Liver (tissue), 9 donors: Measurements from ENCODE around the gene RPUSD1. TPM values are rescaled to one million over a fixed set of nuclear protein-coding genes. Genes with fewer than 3 reads are reported as not detected.

ENCODE experiments used
- DNase-seq: peaks from one replicate; pipeline ENCODE4 v3.0.0-alpha.2; 2017; ENCODE audit warnings: low spot score
- H3K27ac ChIP-seq, 2 donors: one replicate each; pipeline ENCODE4 v1.7.0; 2013; ENCODE audit warnings: inconsistent platforms in 2 of 2, low read length in 2 of 2, control low read depth in 1 of 2, low read depth in 1 of 2, mild to moderate bottlenecking in 1 of 2
- H3K27me3 ChIP-seq, 4 donors: one replicate each; pipeline versions ENCODE4 v1.6.1 to v1.7.0; 2013; ENCODE audit warnings: low read length in 3 of 4, inconsistent platforms in 1 of 4, mild to moderate bottlenecking in 1 of 4, moderate library complexity in 1 of 4; ENCODE audit not compliant: control insufficient read depth in 4 of 4, insufficient read depth in 4 of 4
- H3K36me3 ChIP-seq, 4 donors: one replicate each; pipeline versions ENCODE4 v1.6.1 to v1.7.0; 2013; ENCODE audit warnings: low read length in 3 of 4, mild to moderate bottlenecking in 3 of 4, low read depth in 1 of 4, moderate library complexity in 1 of 4; ENCODE audit not compliant: control insufficient read depth in 4 of 4, insufficient read depth in 3 of 4
- H3K4me1 ChIP-seq, 4 donors: one replicate each; pipeline versions ENCODE4 v1.6.1 to v1.7.0; 2013; ENCODE audit warnings: low read length in 3 of 4, mild to moderate bottlenecking in 3 of 4, moderate library complexity in 1 of 4; ENCODE audit not compliant: control insufficient read depth in 4 of 4, insufficient read depth in 4 of 4
- H3K4me3 ChIP-seq, 3 donors: one replicate each; pipeline versions ENCODE4 v1.6.1 to v1.7.0; 2013; ENCODE audit warnings: low read length in 3 of 3, control low read depth in 1 of 3, low read depth in 1 of 3, mild to moderate bottlenecking in 1 of 3
- H3K9ac ChIP-seq, 2 donors: one replicate each; pipeline ENCODE4 v1.7.0; 2013; ENCODE audit warnings: low read length in 2 of 2, mild to moderate bottlenecking in 2 of 2, moderate library complexity in 2 of 2, control low read depth in 1 of 2, low read depth in 1 of 2
- H3K9me3 ChIP-seq, 4 donors: one replicate each; pipeline versions ENCODE4 v1.6.1 to v1.7.0; 2013; ENCODE audit warnings: low read length in 3 of 4; ENCODE audit not compliant: control insufficient read depth in 4 of 4
- ATF3 ChIP-seq: IDR thresholded peaks from 2 replicates; pipeline ENCODE4 v1.6.1; 2016; ENCODE audit warnings: antibody characterized with exemption
- CTCF ChIP-seq: fragments of 150-350 bp; IDR thresholded peaks from 2 replicates; pipeline ENCODE4 v1.5.1; 2017; ENCODE audit warnings: improper control_type of control experiment, low read depth, low read length; ENCODE audit not compliant: missing input control
- EGR1 ChIP-seq, 2 donors: IDR thresholded peaks; 2 replicates each; pipeline ENCODE4 v1.6.1; 2016 to 2018; ENCODE audit warnings: antibody characterized with exemption in 2 of 2, low read depth in 2 of 2
- FOXA2 ChIP-seq: IDR thresholded peaks from 2 replicates; pipeline ENCODE4 v1.6.1; 2016; ENCODE audit warnings: antibody characterized with exemption
- GABPA ChIP-seq, 2 donors: IDR thresholded peaks in 1 of 2; conservative IDR thresholded peaks in 1 of 2; 2 replicates each; pipeline ENCODE4 v1.6.1; 2016; ENCODE audit warnings: antibody characterized with exemption in 2 of 2, mild to moderate bottlenecking in 1 of 2, moderate library complexity in 1 of 2
- HNF4A ChIP-seq, 2 donors: conservative IDR thresholded peaks; 2 replicates each; pipeline ENCODE4 v1.6.1; 2016; ENCODE audit warnings: antibody characterized with exemption in 2 of 2, mild to moderate bottlenecking in 2 of 2
- HNF4G ChIP-seq: IDR thresholded peaks from 2 replicates; pipeline ENCODE4 v1.6.1; 2016; ENCODE audit warnings: antibody characterized with exemption
- JUND ChIP-seq, 2 donors: IDR thresholded peaks; 2 replicates each; pipeline ENCODE4 v1.6.1; 2016; ENCODE audit warnings: antibody characterized with exemption in 2 of 2
- RAD21 ChIP-seq, 2 donors: IDR thresholded peaks; 2 replicates each; pipeline ENCODE4 v1.6.1; 2016; ENCODE audit warnings: antibody characterized with exemption in 2 of 2, mild to moderate bottlenecking in 2 of 2
- REST ChIP-seq: IDR thresholded peaks from 2 replicates; pipeline ENCODE4 v1.6.1; 2016; ENCODE audit warnings: antibody characterized with exemption, mild to moderate bottlenecking
- RXRA ChIP-seq, 2 donors: IDR thresholded peaks; 2 replicates each; pipeline ENCODE4 v1.6.1; 2017 to 2018; ENCODE audit warnings: antibody characterized with exemption in 2 of 2, mild to moderate bottlenecking in 1 of 2
- TAF1 ChIP-seq: conservative IDR thresholded peaks from 2 replicates; pipeline ENCODE4 v1.6.1; 2016; ENCODE audit warnings: antibody characterized with exemption, mild to moderate bottlenecking
- WGBS: extraction: QIAGEN DNeasy Blood & Tissue Kit; methylation state at CpG from one replicate; pipeline ENCODE4 v1.1.7; 2013; 5-methylcytosine and 5-hydroxymethylcytosine counted together
- polyA plus RNA-seq, 2 donors: library from polyadenylated mRNA; stranded (reverse) in 1 of 2; unstranded in 1 of 2; fragments of 200-250 nt in 1 of 2; fragments of >200 nt in 1 of 2; fragmentation: Nextera tagmentation in 1 of 2; extraction: Ambion mirVana in 1 of 2; gene quantifications; one replicate each; pipeline versions ENCODE4 v1.2.1 to v1.2.3, GENCODE V29; 2013 to 2015
- total RNA-seq, 2 donors: library from RNA; depleted of rRNA; stranded (reverse); fragments of >200 nt; gene quantifications; one replicate each; pipeline ENCODE4 v1.2.3, GENCODE V29; 2014
- TF ChIP-seq, protein P1 (sequence below): IDR thresholded peaks from 2 replicates; pipeline ENCODE4 v1.6.1; 2016; ENCODE audit warnings: antibody characterized with exemption
- TF ChIP-seq, protein P2 (sequence below): IDR thresholded peaks from 2 replicates; pipeline ENCODE4 v1.6.1; 2016; ENCODE audit warnings: antibody characterized with exemption
- donor health status: healthy.
- donor health status: healthy.
- donor health status: healthy.
- donor health status: healthy.
- donor health status: healthy.

The RPUSD1 gene
- total and polyA plus RNA-seq, 4 donors, result 4.5 to 10.7 (median 8.9) TPM

- H3K36me3 ChIP-seq, result no peaks in the 10 kb centered on the region
- DNase-seq, result no peak
- WGBS, result 88% methylated on average over 10 of the region's 10 CpGs
These were observed 47.2 kb upstream of the RPUSD1 start for GRCh38 chr16:835373-835772.

DNA sequence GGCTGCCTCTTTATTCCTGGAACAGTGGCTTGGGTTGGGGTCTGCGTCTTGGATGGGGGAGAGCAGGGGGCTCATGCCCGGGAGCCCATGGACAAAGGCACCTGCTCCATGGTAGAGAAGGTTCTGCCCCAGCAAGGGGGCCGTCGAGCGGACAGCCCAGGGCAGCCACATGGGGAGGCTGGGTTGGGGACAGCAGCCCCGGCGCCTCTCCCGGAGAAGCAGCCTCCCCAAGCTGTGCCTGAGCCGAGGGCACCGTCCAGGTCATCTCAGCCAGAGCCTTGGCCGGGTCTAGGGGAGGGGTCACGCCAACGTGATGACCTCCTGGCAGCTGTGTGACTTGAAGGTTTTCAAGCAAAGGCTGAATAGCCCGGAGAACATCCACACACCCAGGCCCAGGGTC lies 45.2 kb upstream of the RPUSD1 start:
- H3K36me3 ChIP-seq, result no peaks in the 10 kb centered on the region
- WGBS, result 83% methylated on average over 14 of the region's 14 CpGs
- no peaks in the 10 kb centered on the region for H3K4me1 ChIP-seq
- peaks cover 0 to 13% (median 10%) of the 10 kb centered on the region in 4 donors for H3K9me3 ChIP-seq
- H3K27me3 ChIP-seq, result no peaks in the 10 kb centered on the region
- no peak overlapping the region for H3K27ac ChIP-seq
- no peak for DNase-seq
- no peak overlapping the region for H3K9ac ChIP-seq
- no peak for TF ChIP-seq EGR1 (IDR thresholded peaks at IDR 0.05; ENCODE audit: low read depth in 2 of 2)
- TF ChIP-seq GABPA (IDR thresholded peaks at IDR 0.05 in 1 of 2, conservative IDR thresholded peaks at IDR 0.05 in 1 of 2), result no peak
- no peak for TF ChIP-seq HNF4A (conservative IDR thresholded peaks at IDR 0.05)
- TF ChIP-seq, protein P1, sequence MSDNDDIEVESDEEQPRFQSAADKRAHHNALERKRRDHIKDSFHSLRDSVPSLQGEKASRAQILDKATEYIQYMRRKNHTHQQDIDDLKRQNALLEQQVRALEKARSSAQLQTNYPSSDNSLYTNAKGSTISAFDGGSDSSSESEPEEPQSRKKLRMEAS, result no peak
- TF ChIP-seq, protein P2, sequence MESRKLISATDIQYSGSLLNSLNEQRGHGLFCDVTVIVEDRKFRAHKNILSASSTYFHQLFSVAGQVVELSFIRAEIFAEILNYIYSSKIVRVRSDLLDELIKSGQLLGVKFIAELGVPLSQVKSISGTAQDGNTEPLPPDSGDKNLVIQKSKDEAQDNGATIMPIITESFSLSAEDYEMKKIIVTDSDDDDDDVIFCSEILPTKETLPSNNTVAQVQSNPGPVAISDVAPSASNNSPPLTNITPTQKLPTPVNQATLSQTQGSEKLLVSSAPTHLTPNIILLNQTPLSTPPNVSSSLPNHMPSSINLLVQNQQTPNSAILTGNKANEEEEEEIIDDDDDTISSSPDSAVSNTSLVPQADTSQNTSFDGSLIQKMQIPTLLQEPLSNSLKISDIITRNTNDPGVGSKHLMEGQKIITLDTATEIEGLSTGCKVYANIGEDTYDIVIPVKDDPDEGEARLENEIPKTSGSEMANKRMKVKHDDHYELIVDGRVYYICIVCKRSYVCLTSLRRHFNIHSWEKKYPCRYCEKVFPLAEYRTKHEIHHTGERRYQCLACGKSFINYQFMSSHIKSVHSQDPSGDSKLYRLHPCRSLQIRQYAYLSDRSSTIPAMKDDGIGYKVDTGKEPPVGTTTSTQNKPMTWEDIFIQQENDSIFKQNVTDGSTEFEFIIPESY, result no peak
- TF ChIP-seq CTCF, result no peak
- TF ChIP-seq TAF1, result no peak
- no peak for TF ChIP-seq ATF3
- TF ChIP-seq RXRA (IDR thresholded peaks at IDR 0.05), result no peak
- no peak for TF ChIP-seq JUND (IDR thresholded peaks at IDR 0.05)
- TF ChIP-seq HNF4G, result no peak
- no peak for TF ChIP-seq FOXA2
- TF ChIP-seq REST, result no peak
- no peak for TF ChIP-seq RAD21 (IDR thresholded peaks at IDR 0.05)
- no peak overlapping the region for H3K4me3 ChIP-seq

More at GRCh38 chr16:835373-835772, 47.2 kb upstream of the RPUSD1 start:
- Histone ChIP-seq H3K4me1 (no peaks in the 10 kb centered on the region), H3K9me3 (peaks cover 0 to 13% (median 10%) of the 10 kb centered on the region in 4 donors), H3K27ac (no peak overlapping the region), H3K9ac (no peak overlapping the region), H3K4me3 (no peak overlapping the region), H3K27me3 (no peaks in the 10 kb centered on the region)
- TF ChIP-seq, protein P2, result no peak
- no peak for TF ChIP-seq RAD21 (IDR thresholded peaks at IDR 0.05)
